ENCODE results near the gene TOR3A. TPM values are rescaled to one million over a fixed set of nuclear protein-coding genes. Genes with fewer than 3 reads are reported as not detected.

Gene TOR3A
- total and polyA plus RNA-seq, 4 donors = 14.4 to 44.8 (median 32.0) TPM

GRCh38 chr1:179046808-179047635 is 34.8 kb upstream of the TOR3A start:
- ATAC-seq (ENCODE audit: insufficient read depth, low FRiP score) (peak; percentile 47), DNase-seq (no peak)
- no peaks in the 10 kb centered on the region for H3K27me3 ChIP-seq (ENCODE audit: control insufficient read depth in 3 of 3, insufficient read depth in 3 of 3, low read length in 2 of 3)
- H3K36me3 ChIP-seq (ENCODE audit: control insufficient read depth in 4 of 4, insufficient read depth in 4 of 4, low read length in 4 of 4) = peaks cover 0 to 3% (median 2%) of the 10 kb centered on the region in 4 donors
- H3K9ac ChIP-seq (ENCODE audit: insufficient read depth in 1 of 2, low read length in 2 of 2) = no peak overlapping the region
- no peak overlapping the region for H3K27ac ChIP-seq (ENCODE audit: low read depth in 1 of 2, low read length in 1 of 2)
- peaks cover 0 to 2% (median 0%) of the 10 kb centered on the region in 5 donors for H3K4me1 ChIP-seq (ENCODE audit: control insufficient read depth in 5 of 5, insufficient read depth in 5 of 5, low read length in 5 of 5)
- H3K9me3 ChIP-seq (ENCODE audit: control insufficient read depth in 4 of 4, insufficient read depth in 3 of 4, low read length in 3 of 4) = no peaks in the 10 kb centered on the region
- H3K4me3 ChIP-seq = no peak overlapping the region
- TF ChIP-seq CTCF (IDR thresholded peaks at IDR 0.05; ENCODE audit: control extremely low read depth, extremely low read depth) = no peak
- WGBS, 2 donors = 89 to 95% methylated on average over 14 of the region's 14 CpGs

GRCh38 chr1:179047636-179047997 is 34.3 kb upstream of the TOR3A start:
- Histone ChIP-seq H3K9me3 (ENCODE audit: control insufficient read depth in 4 of 4, insufficient read depth in 3 of 4, low read length in 3 of 4) (no peaks in the 10 kb centered on the region), H3K36me3 (ENCODE audit: control insufficient read depth in 4 of 4, insufficient read depth in 4 of 4, low read length in 4 of 4) (peaks cover 0 to 4% (median under 1%) of the 10 kb centered on the region in 4 donors), H3K4me3 (no peak overlapping the region), H3K4me1 (ENCODE audit: control insufficient read depth in 5 of 5, insufficient read depth in 5 of 5, low read length in 5 of 5) (peaks cover 0 to 2% (median 0%) of the 10 kb centered on the region in 5 donors), H3K27me3 (ENCODE audit: control insufficient read depth in 3 of 3, insufficient read depth in 3 of 3, low read length in 2 of 3) (no peaks in the 10 kb centered on the region), H3K27ac (ENCODE audit: low read depth in 1 of 2, low read length in 1 of 2) (no peak overlapping the region), H3K9ac (ENCODE audit: insufficient read depth in 1 of 2, low read length in 2 of 2) (no peak overlapping the region)
- TF ChIP-seq CTCF (IDR thresholded peaks at IDR 0.05; ENCODE audit: control extremely low read depth, extremely low read depth) = no peak
- DNase-seq (no peak), ATAC-seq (ENCODE audit: insufficient read depth, low FRiP score) (no peak)

GRCh38 chr1:179048339-179049124 is 33.3 kb upstream of the TOR3A start:
- no peak for TF ChIP-seq CTCF (IDR thresholded peaks at IDR 0.05; ENCODE audit: control extremely low read depth, extremely low read depth)
- DNase-seq = no peak
- H3K4me3 ChIP-seq = no peak overlapping the region
- no peaks in the 10 kb centered on the region for H3K27me3 ChIP-seq (ENCODE audit: control insufficient read depth in 3 of 3, insufficient read depth in 3 of 3, low read length in 2 of 3)
- no peak for ATAC-seq (ENCODE audit: insufficient read depth, low FRiP score)
- H3K27ac ChIP-seq (ENCODE audit: low read depth in 1 of 2, low read length in 1 of 2) = no peak overlapping the region
- H3K36me3 ChIP-seq (ENCODE audit: control insufficient read depth in 4 of 4, insufficient read depth in 4 of 4, low read length in 4 of 4) = peaks cover 0 to 5% (median under 1%) of the 10 kb centered on the region in 4 donors
- no peaks in the 10 kb centered on the region for H3K9me3 ChIP-seq (ENCODE audit: control insufficient read depth in 4 of 4, insufficient read depth in 3 of 4, low read length in 3 of 4)
- peaks cover 0 to 2% (median 0%) of the 10 kb centered on the region in 5 donors for H3K4me1 ChIP-seq (ENCODE audit: control insufficient read depth in 5 of 5, insufficient read depth in 5 of 5, low read length in 5 of 5)
- no peak overlapping the region for H3K9ac ChIP-seq (ENCODE audit: insufficient read depth in 1 of 2, low read length in 2 of 2)
- WGBS, 2 donors = 92 to 94% methylated on average over 1 of the region's 1 CpG

All from lung (tissue), 12 donors.